GM12865 (cell line): ENCODE measurements around the gene DENND6B.

Source experiments
- DNase-seq: peaks from one replicate; pipeline ENCODE4 v3.0.0; 2010; ENCODE audit warnings: low read depth
- H3K4me3 ChIP-seq: 2 replicates; pipeline ENCODE4 v1.5.1; 2011; ENCODE audit warnings: mild to moderate bottlenecking, low read depth, low read length, control low read depth
- TF ChIP-seq, protein P1 (sequence below): IDR thresholded peaks from 2 replicates; pipeline ENCODE4 v1.5.1; 2011; ENCODE audit warnings: low read length, control low read depth, low read depth, inconsistent platforms; ENCODE audit not compliant: insufficient read depth; ENCODE audit errors: missing control alignments

Gene DENND6B

DNA sequence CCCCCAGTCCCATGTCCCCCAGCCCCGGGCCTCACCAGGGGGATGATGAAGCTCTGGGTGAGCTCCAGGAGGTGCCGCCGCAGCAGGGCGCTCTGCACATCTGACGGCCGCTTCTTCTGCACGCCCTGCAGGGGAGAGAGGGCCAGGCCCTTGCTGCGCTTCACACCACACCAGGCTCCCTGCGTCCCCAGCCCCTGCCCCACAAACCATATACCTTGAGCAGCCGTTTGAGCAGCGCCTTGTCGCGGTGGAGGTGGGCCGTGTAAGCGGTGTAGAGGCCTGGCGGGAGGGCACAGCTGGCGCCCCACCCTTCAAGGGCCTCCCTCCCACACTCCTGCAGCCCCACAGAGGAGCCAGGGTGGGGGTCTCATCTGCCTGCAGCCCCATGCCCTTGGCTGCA is 13.2 kb downstream of the DENND6B start:
- TF ChIP-seq, protein P1, sequence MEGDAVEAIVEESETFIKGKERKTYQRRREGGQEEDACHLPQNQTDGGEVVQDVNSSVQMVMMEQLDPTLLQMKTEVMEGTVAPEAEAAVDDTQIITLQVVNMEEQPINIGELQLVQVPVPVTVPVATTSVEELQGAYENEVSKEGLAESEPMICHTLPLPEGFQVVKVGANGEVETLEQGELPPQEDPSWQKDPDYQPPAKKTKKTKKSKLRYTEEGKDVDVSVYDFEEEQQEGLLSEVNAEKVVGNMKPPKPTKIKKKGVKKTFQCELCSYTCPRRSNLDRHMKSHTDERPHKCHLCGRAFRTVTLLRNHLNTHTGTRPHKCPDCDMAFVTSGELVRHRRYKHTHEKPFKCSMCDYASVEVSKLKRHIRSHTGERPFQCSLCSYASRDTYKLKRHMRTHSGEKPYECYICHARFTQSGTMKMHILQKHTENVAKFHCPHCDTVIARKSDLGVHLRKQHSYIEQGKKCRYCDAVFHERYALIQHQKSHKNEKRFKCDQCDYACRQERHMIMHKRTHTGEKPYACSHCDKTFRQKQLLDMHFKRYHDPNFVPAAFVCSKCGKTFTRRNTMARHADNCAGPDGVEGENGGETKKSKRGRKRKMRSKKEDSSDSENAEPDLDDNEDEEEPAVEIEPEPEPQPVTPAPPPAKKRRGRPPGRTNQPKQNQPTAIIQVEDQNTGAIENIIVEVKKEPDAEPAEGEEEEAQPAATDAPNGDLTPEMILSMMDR, result no peak
- DNase-seq, result no peak
- H3K4me3 ChIP-seq, result peak overlapping the region; percentile 92

GRCh38 chr22:50313021-50313420 is 13.8 kb downstream of the DENND6B start:
- no peak overlapping the region for H3K4me3 ChIP-seq
- DNase-seq, result no peak
- TF ChIP-seq, protein P1, result no peak

GRCh38 chr22:50312371-50312770 is 14.4 kb downstream of the DENND6B start:
- H3K4me3 ChIP-seq, result no peak overlapping the region

DNA sequence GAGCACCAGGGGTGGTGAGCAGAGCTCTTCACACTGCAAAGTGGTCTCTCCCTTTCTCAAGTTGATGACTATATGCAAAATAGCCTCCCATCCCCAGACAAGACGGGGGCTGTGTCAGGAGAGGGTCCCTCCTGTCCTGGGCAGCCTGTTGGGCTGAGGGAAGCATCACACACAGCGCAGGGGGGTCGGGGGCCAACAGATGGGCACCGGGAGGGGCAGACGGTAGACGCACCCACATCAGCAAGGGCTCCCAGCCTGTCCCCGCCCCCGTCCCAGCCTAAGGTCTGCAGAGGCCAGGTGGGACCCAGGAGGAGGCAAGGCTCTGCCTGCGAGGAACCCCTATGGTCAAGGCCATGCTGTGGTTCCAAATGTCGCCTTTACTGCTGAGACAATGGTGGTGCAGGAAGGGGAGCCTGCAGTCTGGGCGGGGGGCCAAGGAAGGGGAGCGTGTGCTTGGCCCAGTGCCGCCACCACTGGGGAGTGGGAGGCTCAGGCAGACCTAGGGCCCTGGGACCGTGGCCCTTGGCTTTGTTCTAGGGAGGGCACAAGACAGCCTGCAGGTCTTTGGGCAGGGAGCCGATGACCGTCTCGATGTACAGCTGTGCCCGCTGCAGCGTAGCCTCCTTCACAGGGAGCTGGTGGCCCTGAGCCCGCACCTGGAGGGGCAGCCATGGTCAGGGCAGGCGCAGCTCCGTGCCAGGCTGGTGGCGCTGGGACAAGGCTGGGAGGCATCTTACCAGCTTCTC is 15.0 kb downstream of the DENND6B start:
- DNase-seq, result no peak
- TF ChIP-seq, protein P1, result no peak

More at GRCh38 chr22:50312371-50312770, 14.4 kb downstream of the DENND6B start:
- TF ChIP-seq, protein P1, result no peak
- DNase-seq, result no peak

GRCh38 chr22:50310949-50311444 is 15.8 kb downstream of the DENND6B start:
- H3K4me3 ChIP-seq, result no peak overlapping the region
- TF ChIP-seq, protein P1, result no peak
- DNase-seq, result no peak

More for the DNA sequence above, 15.0 kb downstream of the DENND6B start:
- no peak overlapping the region for H3K4me3 ChIP-seq

- TF ChIP-seq, protein P1, result no peak
- DNase-seq, result no peak
- no peak overlapping the region for H3K4me3 ChIP-seq
Measured at GRCh38 chr22:50310031-50310722, 16.6 kb downstream of the DENND6B start.
